HG03575 (cell line): ENCODE results near the gene BCL7C.
"Not testable (repeated sequence)": the region's sequence is repeated elsewhere in the genome, so short reads cannot be mapped to it uniquely, and the experiment has no call there.

Source experiments
- ATAC-seq: cut with Tn5 transposase; IDR thresholded peaks from one replicate; pipeline ENCODE4 v1.9.1; 2021; ENCODE audit not compliant: unreplicated experiment, insufficient number of reproducible peaks, low FRiP score; ENCODE audit errors: extremely low read depth

The BCL7C gene

GRCh38 chr16:30875871-30876801, 17.7 kb downstream of the BCL7C start:
- ATAC-seq, result no peak

GRCh38 chr16:30874821-30875717, 18.8 kb downstream of the BCL7C start:
- no peak for ATAC-seq

- no peak for ATAC-seq
Observed at GRCh38 chr16:30874244-30874820, 19.5 kb downstream of the BCL7C start.

GRCh38 chr16:30870904-30871303, 23.0 kb downstream of the BCL7C start:
- ATAC-seq, result no peak

GRCh38 chr16:30867747-30868146, 26.1 kb downstream of the BCL7C start:
- no peak for ATAC-seq

- ATAC-seq, result no peak
Observed at GRCh38 chr16:30866031-30866430, 27.8 kb downstream of the BCL7C start.

GRCh38 chr16:30863178-30863577, 30.7 kb downstream of the BCL7C start:
- not testable (repeated sequence) for ATAC-seq

- ATAC-seq, result not testable (repeated sequence)
Observed at GRCh38 chr16:30860729-30861128, 33.1 kb downstream of the BCL7C start.

GRCh38 chr16:30858829-30859423, 35.0 kb downstream of the BCL7C start:
- no peak for ATAC-seq

GRCh38 chr16:30858111-30858495, 35.8 kb downstream of the BCL7C start:
- no peak for ATAC-seq

GRCh38 chr16:30853758-30854157, 40.1 kb downstream of the BCL7C start:
- ATAC-seq, result no peak

- ATAC-seq, result no peak
Observed at GRCh38 chr16:30850246-30850645, 43.6 kb downstream of the BCL7C start.

GRCh38 chr16:30846649-30847402, 47.1 kb downstream of the BCL7C start:
- no peak for ATAC-seq

GRCh38 chr16:30844671-30845449, 49.0 kb downstream of the BCL7C start:
- ATAC-seq, result no peak

- no peak for ATAC-seq
Observed at GRCh38 chr16:30844346-30844670, 49.6 kb downstream of the BCL7C start.

GRCh38 chr16:30843501-30843900, 50.4 kb downstream of the BCL7C start:
- ATAC-seq, result no peak

- no peak for ATAC-seq
Observed at GRCh38 chr16:30842971-30843370, 50.9 kb downstream of the BCL7C start.

- no peak for ATAC-seq
Observed at GRCh38 chr16:30841332-30841731, 52.5 kb downstream of the BCL7C start.
